Measurements from ENCODE around the gene HLTF.

The HLTF gene

GRCh38 chr3:149031096-149031495, 55.2 kb downstream of the HLTF start:
- peaks cover 21% of the 10 kb centered on the region for H3K36me3 ChIP-seq (ENCODE audit: insufficient read depth)

DNA sequence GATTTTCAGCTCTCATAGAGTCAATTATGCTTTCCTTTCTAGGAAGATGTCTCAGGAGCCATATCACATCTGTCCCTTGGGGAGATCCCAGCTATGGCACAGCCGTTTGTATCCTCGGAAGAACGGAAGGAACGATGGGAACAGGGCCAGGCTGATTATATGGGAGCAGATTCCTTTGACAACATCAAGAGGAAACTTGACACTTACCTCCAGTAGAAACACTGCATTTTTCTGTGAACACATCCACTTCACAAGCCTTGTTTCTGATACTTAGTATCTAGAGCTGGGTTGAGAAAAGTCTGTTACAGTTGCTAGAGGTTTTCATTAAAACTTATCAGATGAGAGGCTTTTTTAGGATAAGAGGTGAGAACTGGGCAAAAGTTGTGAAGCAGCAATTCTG, 59.6 kb downstream of the HLTF start:
- Histone ChIP-seq H3K4me3 (IDR thresholded peaks at IDR 0.05; ENCODE audit: insufficient read depth, low read depth, low read length) (no peak overlapping the region), H3K36me3 (ENCODE audit: insufficient read depth) (peaks cover 46% of the 10 kb centered on the region)
- TF ChIP-seq, protein P1, sequence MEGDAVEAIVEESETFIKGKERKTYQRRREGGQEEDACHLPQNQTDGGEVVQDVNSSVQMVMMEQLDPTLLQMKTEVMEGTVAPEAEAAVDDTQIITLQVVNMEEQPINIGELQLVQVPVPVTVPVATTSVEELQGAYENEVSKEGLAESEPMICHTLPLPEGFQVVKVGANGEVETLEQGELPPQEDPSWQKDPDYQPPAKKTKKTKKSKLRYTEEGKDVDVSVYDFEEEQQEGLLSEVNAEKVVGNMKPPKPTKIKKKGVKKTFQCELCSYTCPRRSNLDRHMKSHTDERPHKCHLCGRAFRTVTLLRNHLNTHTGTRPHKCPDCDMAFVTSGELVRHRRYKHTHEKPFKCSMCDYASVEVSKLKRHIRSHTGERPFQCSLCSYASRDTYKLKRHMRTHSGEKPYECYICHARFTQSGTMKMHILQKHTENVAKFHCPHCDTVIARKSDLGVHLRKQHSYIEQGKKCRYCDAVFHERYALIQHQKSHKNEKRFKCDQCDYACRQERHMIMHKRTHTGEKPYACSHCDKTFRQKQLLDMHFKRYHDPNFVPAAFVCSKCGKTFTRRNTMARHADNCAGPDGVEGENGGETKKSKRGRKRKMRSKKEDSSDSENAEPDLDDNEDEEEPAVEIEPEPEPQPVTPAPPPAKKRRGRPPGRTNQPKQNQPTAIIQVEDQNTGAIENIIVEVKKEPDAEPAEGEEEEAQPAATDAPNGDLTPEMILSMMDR (conservative IDR thresholded peaks at IDR 0.05; ENCODE audit: low read depth, low read length), result no peak

More at GRCh38 chr3:149031096-149031495, 55.2 kb downstream of the HLTF start:
- no peaks in the 10 kb centered on the region for H3K79me2 ChIP-seq (ENCODE audit: insufficient read depth, low read depth)
- no peak overlapping the region for H3K9ac ChIP-seq
- H3K27ac ChIP-seq, result no peak overlapping the region
- H4K20me1 ChIP-seq (ENCODE audit: insufficient read depth), result no peaks in the 10 kb centered on the region
- no peaks in the 10 kb centered on the region for H3K27me3 ChIP-seq (ENCODE audit: insufficient read depth, low read depth)
- no peaks in the 10 kb centered on the region for H3K4me1 ChIP-seq (ENCODE audit: low read depth, poor library complexity, severe bottlenecking)
- no peak overlapping the region for H3K4me3 ChIP-seq (IDR thresholded peaks at IDR 0.05; ENCODE audit: insufficient read depth, low read depth, low read length)
- H2AFZ ChIP-seq (ENCODE audit: low read depth), result no peak overlapping the region
- no peak overlapping the region for H3K4me2 ChIP-seq
- TF ChIP-seq, protein P1 (conservative IDR thresholded peaks at IDR 0.05; ENCODE audit: low read depth, low read length), result no peak

GRCh38 chr3:149023951-149024350, 62.4 kb downstream of the HLTF start:
- H3K4me3 ChIP-seq (IDR thresholded peaks at IDR 0.05; ENCODE audit: insufficient read depth, low read depth, low read length), result no peak overlapping the region
- no peak overlapping the region for H3K9ac ChIP-seq
- H3K4me1 ChIP-seq (ENCODE audit: low read depth, poor library complexity, severe bottlenecking), result peaks cover 16% of the 10 kb centered on the region
- TF ChIP-seq, protein P1 (conservative IDR thresholded peaks at IDR 0.05; ENCODE audit: low read depth, low read length), result no peak
- H4K20me1 ChIP-seq (ENCODE audit: insufficient read depth), result no peaks in the 10 kb centered on the region
- no peak overlapping the region for H2AFZ ChIP-seq (ENCODE audit: low read depth)
- H3K36me3 ChIP-seq (ENCODE audit: insufficient read depth), result peaks cover 52% of the 10 kb centered on the region
- no peak overlapping the region for H3K4me2 ChIP-seq
- H3K79me2 ChIP-seq (ENCODE audit: insufficient read depth, low read depth), result peaks cover 13% of the 10 kb centered on the region; the same call in 1 of the 2 replicates
- no peaks in the 10 kb centered on the region for H3K27me3 ChIP-seq (ENCODE audit: insufficient read depth, low read depth)
- H3K27ac ChIP-seq, result no peak overlapping the region

More for the DNA sequence above, 59.6 kb downstream of the HLTF start:
- Histone ChIP-seq H3K4me1 (ENCODE audit: low read depth, poor library complexity, severe bottlenecking) (no peaks in the 10 kb centered on the region), H3K27me3 (ENCODE audit: insufficient read depth, low read depth) (no peaks in the 10 kb centered on the region), H3K9ac (no peak overlapping the region), H4K20me1 (ENCODE audit: insufficient read depth) (no peaks in the 10 kb centered on the region), H3K79me2 (ENCODE audit: insufficient read depth, low read depth) (peaks cover 13% of the 10 kb centered on the region; the same call in 1 of the 2 replicates), H3K27ac (no peak overlapping the region; the same call in 1 of the 2 replicates), H3K4me2 (no peak overlapping the region), H2AFZ (ENCODE audit: low read depth) (no peak overlapping the region)

DNA sequence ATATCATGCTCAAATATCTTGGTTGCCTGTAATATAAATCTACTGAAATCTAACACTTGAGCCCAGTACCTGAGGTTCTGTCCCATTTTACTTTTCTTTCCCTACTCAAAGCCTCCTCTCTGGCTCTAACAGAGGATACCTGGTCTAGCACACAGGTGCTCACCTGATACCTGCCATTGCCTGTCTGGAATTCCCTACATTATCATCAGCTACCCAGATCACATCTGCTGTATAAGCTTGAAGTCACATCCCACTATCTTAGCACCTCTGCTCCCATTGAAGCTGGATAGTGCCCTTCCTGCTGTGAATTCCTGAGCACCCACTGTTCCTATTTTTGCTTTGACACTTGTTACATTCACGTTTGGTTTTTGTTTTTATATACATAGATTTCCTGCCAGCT, 64.5 kb downstream of the HLTF start:
- 0 out of 2 replicates have a peak, but pooled peaks cover 3% of the 10 kb centered on the region for H4K20me1 ChIP-seq (ENCODE audit: insufficient read depth)
- peaks cover 28% of the 10 kb centered on the region for H3K4me1 ChIP-seq (ENCODE audit: low read depth, poor library complexity, severe bottlenecking)
- H3K9ac ChIP-seq, result no peak overlapping the region
- H3K27ac ChIP-seq, result no peak overlapping the region
- TF ChIP-seq, protein P1 (conservative IDR thresholded peaks at IDR 0.05; ENCODE audit: low read depth, low read length), result no peak
- no peaks in the 10 kb centered on the region for H3K27me3 ChIP-seq (ENCODE audit: insufficient read depth, low read depth)
- H2AFZ ChIP-seq (ENCODE audit: low read depth), result no peak overlapping the region
- no peak overlapping the region for H3K4me2 ChIP-seq
- H3K4me3 ChIP-seq (IDR thresholded peaks at IDR 0.05; ENCODE audit: insufficient read depth, low read depth, low read length), result no peak overlapping the region
- peaks cover 25% of the 10 kb centered on the region; the same call in 1 of the 2 replicates for H3K79me2 ChIP-seq (ENCODE audit: insufficient read depth, low read depth)
- peaks cover 43% of the 10 kb centered on the region for H3K36me3 ChIP-seq (ENCODE audit: insufficient read depth)
